ENCODE measurements around the gene BRD3.
A peak's percentile ranks its signal among the peaks of the same experiment; 100 is the strongest.
"Not testable (repeated sequence)": the region's sequence is repeated elsewhere in the genome, so short reads cannot be mapped to it uniquely, and the experiment has no call there.

Gene BRD3

GRCh38 chr9:133992780-133993634 lies 74.8 kb downstream of the BRD3 start:
- TF ChIP-seq, protein P1, sequence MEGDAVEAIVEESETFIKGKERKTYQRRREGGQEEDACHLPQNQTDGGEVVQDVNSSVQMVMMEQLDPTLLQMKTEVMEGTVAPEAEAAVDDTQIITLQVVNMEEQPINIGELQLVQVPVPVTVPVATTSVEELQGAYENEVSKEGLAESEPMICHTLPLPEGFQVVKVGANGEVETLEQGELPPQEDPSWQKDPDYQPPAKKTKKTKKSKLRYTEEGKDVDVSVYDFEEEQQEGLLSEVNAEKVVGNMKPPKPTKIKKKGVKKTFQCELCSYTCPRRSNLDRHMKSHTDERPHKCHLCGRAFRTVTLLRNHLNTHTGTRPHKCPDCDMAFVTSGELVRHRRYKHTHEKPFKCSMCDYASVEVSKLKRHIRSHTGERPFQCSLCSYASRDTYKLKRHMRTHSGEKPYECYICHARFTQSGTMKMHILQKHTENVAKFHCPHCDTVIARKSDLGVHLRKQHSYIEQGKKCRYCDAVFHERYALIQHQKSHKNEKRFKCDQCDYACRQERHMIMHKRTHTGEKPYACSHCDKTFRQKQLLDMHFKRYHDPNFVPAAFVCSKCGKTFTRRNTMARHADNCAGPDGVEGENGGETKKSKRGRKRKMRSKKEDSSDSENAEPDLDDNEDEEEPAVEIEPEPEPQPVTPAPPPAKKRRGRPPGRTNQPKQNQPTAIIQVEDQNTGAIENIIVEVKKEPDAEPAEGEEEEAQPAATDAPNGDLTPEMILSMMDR (IDR thresholded peaks at IDR 0.05; ENCODE audit: low read depth, low read length) = peak; percentile 57
- in situ Hi-C loops (cut with HindIII; ENCODE audit: low sequenced_read_pairs) = no loop called here
- DNase-seq (ENCODE audit: low read depth, low spot score) = peak; percentile 90
- H3K4me3 ChIP-seq (ENCODE audit: low read depth, low read length) = peak overlapping the region; percentile 68

- peak within 1 kb of the TSS; percentile 68 for H3K4me3 ChIP-seq (ENCODE audit: low read depth, low read length)
- TF ChIP-seq, protein P1 (IDR thresholded peaks at IDR 0.05; ENCODE audit: low read depth, low read length) = no peak
- peak; percentile 56 for DNase-seq (ENCODE audit: low read depth, low spot score)
- in situ Hi-C loops (cut with HindIII; ENCODE audit: low sequenced_read_pairs) = no loop called here
Measured at GRCh38 chr9:133991964-133992779, 75.7 kb downstream of the BRD3 start, which contains the start of gene VAV2. Gene VAV2, minus strand, starts transcription at chr9:133992324. Its CDS starts 46 bp downstream, at chr9:133992278.

- in situ Hi-C loops (cut with HindIII; ENCODE audit: low sequenced_read_pairs) = no loop called here
- DNase-seq (ENCODE audit: low read depth, low spot score) = no peak
- TF ChIP-seq, protein P1 (IDR thresholded peaks at IDR 0.05; ENCODE audit: low read depth, low read length) = no peak
- H3K4me3 ChIP-seq (ENCODE audit: low read depth, low read length) = peak overlapping the region; percentile 68
Measured at GRCh38 chr9:133991214-133991921, 76.5 kb downstream of the BRD3 start.

- in situ Hi-C loops (cut with HindIII; ENCODE audit: low sequenced_read_pairs) = no loop called here
- H3K4me3 ChIP-seq (ENCODE audit: low read depth, low read length) = peak overlapping the region; percentile 68
- peak; percentile 81 for DNase-seq (ENCODE audit: low read depth, low spot score)
- TF ChIP-seq, protein P1 (IDR thresholded peaks at IDR 0.05; ENCODE audit: low read depth, low read length) = no peak
Measured at GRCh38 chr9:133990366-133991213, 77.2 kb downstream of the BRD3 start.

- H3K4me3 ChIP-seq (ENCODE audit: low read depth, low read length) = peak overlapping the region; percentile 68
- DNase-seq (ENCODE audit: low read depth, low spot score) = no peak
- TF ChIP-seq, protein P1 (IDR thresholded peaks at IDR 0.05; ENCODE audit: low read depth, low read length) = no peak
- in situ Hi-C loops (cut with HindIII; ENCODE audit: low sequenced_read_pairs) = no loop called here
Measured at GRCh38 chr9:133989625-133990365, 78.0 kb downstream of the BRD3 start.

DNA sequence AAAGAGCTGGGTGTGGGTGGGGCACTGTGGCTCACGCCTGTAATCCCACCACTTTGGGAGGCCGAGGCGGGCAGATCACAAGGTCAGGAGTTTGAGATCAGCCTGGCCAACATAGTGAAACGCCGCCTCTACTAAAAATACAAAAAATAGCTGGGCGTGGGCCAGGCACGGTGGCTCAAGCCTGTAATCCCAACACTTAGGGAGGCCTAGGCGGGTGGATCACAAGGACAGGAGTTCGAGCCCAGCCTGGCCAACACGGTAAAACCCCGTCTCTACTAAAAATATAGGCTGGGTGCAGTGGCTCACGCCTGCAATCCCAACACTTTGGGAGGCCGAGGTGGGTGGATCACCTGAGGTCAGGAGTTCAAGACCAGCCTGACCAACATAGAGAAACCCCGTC lies 79.1 kb downstream of the BRD3 start:
- DNase-seq (ENCODE audit: low read depth, low spot score); in situ Hi-C loops (cut with HindIII; ENCODE audit: low sequenced_read_pairs): not testable (repeated sequence)

More for the DNA sequence above, 79.1 kb downstream of the BRD3 start:
- H3K4me3 ChIP-seq (ENCODE audit: low read depth, low read length) = not testable (repeated sequence)
